GM06990 (cell line): ENCODE measurements around the gene TAOK3.

Experiments
- DNase-seq: peaks from one replicate; pipeline ENCODE4 v3.0.0-alpha.2; 2011; ENCODE audit not compliant: insufficient read length; ENCODE audit errors: extremely low read depth
- H3K27me3 ChIP-seq: replicated peaks from 2 replicates; pipeline ENCODE4 v1.6.0; 2011; ENCODE audit warnings: low read length; ENCODE audit not compliant: control insufficient read depth, insufficient read depth
- H3K36me3 ChIP-seq: 2 replicates; pipeline ENCODE4 v1.5.1; 2011; ENCODE audit warnings: low read length; ENCODE audit not compliant: control insufficient read depth, insufficient read depth
- H3K4me3 ChIP-seq: replicated peaks from 2 replicates; pipeline ENCODE4 v1.5.1; 2011; ENCODE audit warnings: low read depth, mild to moderate bottlenecking, control low read depth, low read length
- TF ChIP-seq, protein P1 (sequence below): IDR thresholded peaks from 2 replicates; pipeline ENCODE4 v1.5.1; 2011; ENCODE audit warnings: low read length, control low read depth, mild to moderate bottlenecking, inconsistent platforms; ENCODE audit not compliant: insufficient read depth, poor library complexity, severe bottlenecking

The TAOK3 gene

GRCh38 chr12:118189741-118190191 lies 182.9 kb downstream of the TAOK3 start:
- TF ChIP-seq, protein P1, sequence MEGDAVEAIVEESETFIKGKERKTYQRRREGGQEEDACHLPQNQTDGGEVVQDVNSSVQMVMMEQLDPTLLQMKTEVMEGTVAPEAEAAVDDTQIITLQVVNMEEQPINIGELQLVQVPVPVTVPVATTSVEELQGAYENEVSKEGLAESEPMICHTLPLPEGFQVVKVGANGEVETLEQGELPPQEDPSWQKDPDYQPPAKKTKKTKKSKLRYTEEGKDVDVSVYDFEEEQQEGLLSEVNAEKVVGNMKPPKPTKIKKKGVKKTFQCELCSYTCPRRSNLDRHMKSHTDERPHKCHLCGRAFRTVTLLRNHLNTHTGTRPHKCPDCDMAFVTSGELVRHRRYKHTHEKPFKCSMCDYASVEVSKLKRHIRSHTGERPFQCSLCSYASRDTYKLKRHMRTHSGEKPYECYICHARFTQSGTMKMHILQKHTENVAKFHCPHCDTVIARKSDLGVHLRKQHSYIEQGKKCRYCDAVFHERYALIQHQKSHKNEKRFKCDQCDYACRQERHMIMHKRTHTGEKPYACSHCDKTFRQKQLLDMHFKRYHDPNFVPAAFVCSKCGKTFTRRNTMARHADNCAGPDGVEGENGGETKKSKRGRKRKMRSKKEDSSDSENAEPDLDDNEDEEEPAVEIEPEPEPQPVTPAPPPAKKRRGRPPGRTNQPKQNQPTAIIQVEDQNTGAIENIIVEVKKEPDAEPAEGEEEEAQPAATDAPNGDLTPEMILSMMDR: no peak
- peaks cover 5% of the 10 kb centered on the region for H3K36me3 ChIP-seq
- no peak overlapping the region for H3K4me3 ChIP-seq
- DNase-seq: no peak
- no peaks in the 10 kb centered on the region for H3K27me3 ChIP-seq

- no peak for DNase-seq
- no peak overlapping the region for H3K4me3 ChIP-seq
- H3K36me3 ChIP-seq: peaks cover 3% of the 10 kb centered on the region
- TF ChIP-seq, protein P1: no peak
- no peaks in the 10 kb centered on the region for H3K27me3 ChIP-seq
Observed at GRCh38 chr12:118188690-118189371, 183.9 kb downstream of the TAOK3 start.

DNA sequence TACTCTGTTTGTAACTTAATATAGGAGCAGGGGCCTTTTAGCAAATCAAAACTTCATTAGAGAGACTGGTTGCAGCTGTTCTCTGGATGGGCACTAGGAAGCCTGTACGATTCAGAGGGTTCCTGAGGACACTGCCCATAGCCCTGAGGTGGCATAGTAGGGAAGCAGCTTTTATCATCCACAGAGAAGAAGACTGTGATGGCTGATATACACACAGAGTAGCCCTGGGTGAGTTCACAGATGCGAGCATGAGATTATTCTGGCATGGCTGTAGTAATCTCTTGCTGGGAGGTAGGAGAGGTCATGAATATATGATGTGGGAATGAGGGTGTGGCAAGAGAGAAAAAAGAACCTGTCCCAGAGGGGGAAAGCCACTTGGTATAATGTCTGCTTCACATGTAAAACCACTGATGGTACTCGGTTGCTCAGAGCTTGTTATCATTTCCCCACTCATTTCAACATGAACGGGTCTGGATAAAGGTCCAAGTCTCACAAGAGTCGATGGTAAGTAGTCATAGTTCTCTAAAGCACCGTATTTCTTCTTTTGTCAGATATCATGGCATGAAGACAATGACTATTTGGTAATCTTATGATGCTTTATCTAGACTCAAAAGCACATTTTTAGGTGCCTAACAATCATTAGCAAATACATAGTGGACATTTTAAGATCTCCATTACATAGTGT lies 184.8 kb downstream of the TAOK3 start:
- Histone ChIP-seq H3K27me3 (no peaks in the 10 kb centered on the region), H3K36me3 (peaks cover 3% of the 10 kb centered on the region), H3K4me3 (no peak overlapping the region)
- no peak for DNase-seq
- TF ChIP-seq, protein P1: no peak

DNA sequence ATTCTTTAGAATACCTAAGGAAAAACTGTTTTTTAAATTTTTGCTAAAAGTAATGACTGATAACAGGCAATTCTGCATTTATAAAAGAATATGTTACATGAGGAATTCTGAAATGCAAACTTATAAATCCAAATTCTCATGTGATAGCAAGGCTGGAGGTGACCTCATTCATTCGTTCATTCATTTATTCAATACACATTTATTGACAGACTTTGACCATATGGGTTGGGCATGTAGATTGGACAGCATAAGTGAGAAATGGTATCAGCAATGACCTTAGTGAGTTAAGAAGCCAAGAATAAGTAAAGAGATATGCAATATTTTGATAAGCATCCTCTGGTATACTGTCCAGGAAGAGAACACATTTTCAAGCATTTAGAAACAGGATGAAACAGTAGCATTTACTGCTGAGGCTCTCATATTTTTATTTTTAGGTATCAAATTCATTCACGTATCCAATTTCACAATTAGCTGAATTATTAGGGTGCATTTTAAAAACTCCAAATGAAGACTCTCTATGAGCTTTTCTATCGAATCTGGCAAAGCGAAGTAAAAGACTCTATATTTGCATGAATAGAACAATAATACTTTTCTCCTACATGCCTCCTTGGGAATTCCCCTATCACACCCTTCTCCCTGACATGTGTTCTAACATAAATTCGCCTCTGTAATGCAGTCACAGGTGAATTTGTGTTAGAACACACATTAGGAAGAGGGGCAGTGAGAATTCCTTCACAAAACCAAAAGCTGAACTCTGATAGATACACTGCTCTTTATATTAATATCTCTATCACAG lies 186.9 kb downstream of the TAOK3 start:
- no peak for DNase-seq
- Histone ChIP-seq H3K27me3 (no peaks in the 10 kb centered on the region), H3K36me3 (peaks cover 7% of the 10 kb centered on the region), H3K4me3 (no peak overlapping the region)
- TF ChIP-seq, protein P1: no peak

DNA sequence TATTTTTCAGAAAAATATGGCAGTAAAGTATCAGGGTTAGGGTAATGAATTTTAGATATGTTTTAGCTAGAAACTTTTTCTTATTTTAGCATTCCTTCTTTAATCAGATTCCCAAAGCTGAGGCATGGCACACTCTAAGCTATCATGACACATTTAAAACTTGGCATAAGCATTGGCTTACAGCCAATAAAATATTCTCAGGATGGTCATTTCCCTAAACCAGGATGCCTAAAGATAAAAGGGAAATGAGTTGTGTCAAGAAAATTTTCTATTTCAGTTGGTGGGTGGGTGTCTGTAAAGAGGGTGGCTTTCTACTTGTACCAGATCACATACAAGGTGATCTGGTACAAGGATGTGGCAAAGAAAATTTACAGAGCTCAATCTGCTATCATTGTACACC lies 189.0 kb downstream of the TAOK3 start:
- TF ChIP-seq, protein P1: no peak
- no peak for DNase-seq
- peaks cover 4% of the 10 kb centered on the region for H3K36me3 ChIP-seq
- H3K4me3 ChIP-seq: no peak overlapping the region
- H3K27me3 ChIP-seq: no peaks in the 10 kb centered on the region
